Stimulated activated CD4-positive, alpha-beta T cell treated with anti-CD3 and anti-CD28 coated beads, Interleukin-1b, Interleukin-23, amount 100 ng/mL, for 48 hours (primary cell): Measurements from ENCODE around the gene PROCR.
"Not testable (repeated sequence)": the region's sequence is repeated elsewhere in the genome, so short reads cannot be mapped to it uniquely, and the experiment has no call there.

Source experiments
- DNase-seq: peaks from one replicate; pipeline ENCODE4 v3.0.0-alpha.2; 2020

PROCR gene

GRCh38 chr20:35193031-35193791 is 21.3 kb downstream of the PROCR start:
- DNase-seq: not testable (repeated sequence)

GRCh38 chr20:35196313-35196712 is 24.4 kb downstream of the PROCR start:
- DNase-seq: no peak

- DNase-seq: no peak
These were observed 27.9 kb downstream of the PROCR start for GRCh38 chr20:35199740-35200139.

GRCh38 chr20:35200267-35200666 is 28.4 kb downstream of the PROCR start:
- no peak for DNase-seq

GRCh38 chr20:35201467-35201866 is 29.6 kb downstream of the PROCR start:
- DNase-seq: not testable (repeated sequence)

GRCh38 chr20:35206802-35207201 is 34.9 kb downstream of the PROCR start:
- no peak for DNase-seq

- peak; percentile 70 for DNase-seq
These were observed 36.2 kb downstream of the PROCR start for GRCh38 chr20:35207950-35208611.

- no peak for DNase-seq
These were observed 43.4 kb downstream of the PROCR start for GRCh38 chr20:35215066-35215956.

- no peak for DNase-seq
These were observed 44.7 kb downstream of the PROCR start for GRCh38 chr20:35216541-35216940.

GRCh38 chr20:35223941-35224340 is 52.1 kb downstream of the PROCR start:
- no peak for DNase-seq

- DNase-seq: no peak
These were observed 52.7 kb downstream of the PROCR start for GRCh38 chr20:35224536-35224935.

GRCh38 chr20:35225319-35226125 is 53.6 kb downstream of the PROCR start:
- DNase-seq: no peak

GRCh38 chr20:35226126-35226883 is 54.4 kb downstream of the PROCR start, which contains the start of gene MMP24:
MMP24 (plus strand) TSS chr20:35226690; CDS start chr20:35226739, 49 bp downstream.
- DNase-seq: no peak
